ENCODE measurements around the gene ZNF497.

ZNF497 gene

GRCh38 chr19:58368561-58369360, 6.2 kb upstream of the ZNF497 start:
- H3K4me1 ChIP-seq (ENCODE audit: insufficient read depth, low read length): no peaks in the 10 kb centered on the region
- H3K9me3 ChIP-seq (ENCODE audit: low read length): no peaks in the 10 kb centered on the region
- peaks cover 25% of the 10 kb centered on the region for H3K36me3 ChIP-seq (ENCODE audit: insufficient read depth, low read length)
- H2AFZ ChIP-seq (ENCODE audit: low read depth, low read length): no peak overlapping the region
- H3K27me3 ChIP-seq (ENCODE audit: insufficient read depth, low read length): no peaks in the 10 kb centered on the region
- no peak overlapping the region for H3K4me3 ChIP-seq (ENCODE audit: low read length)

GRCh38 chr19:58367698-58368454, 5.3 kb upstream of the ZNF497 start:
- Histone ChIP-seq H3K4me1 (ENCODE audit: insufficient read depth, low read length) (no peaks in the 10 kb centered on the region), H2AFZ (ENCODE audit: low read depth, low read length) (no peak overlapping the region), H3K4me3 (ENCODE audit: low read length) (no peak overlapping the region), H3K36me3 (ENCODE audit: insufficient read depth, low read length) (peaks cover 25% of the 10 kb centered on the region), H3K27me3 (ENCODE audit: insufficient read depth, low read length) (no peaks in the 10 kb centered on the region), H3K9me3 (ENCODE audit: low read length) (no peaks in the 10 kb centered on the region)

GRCh38 chr19:58366585-58367430, 4.3 kb upstream of the ZNF497 start:
- Histone ChIP-seq H2AFZ (ENCODE audit: low read depth, low read length) (no peak overlapping the region), H3K4me1 (ENCODE audit: insufficient read depth, low read length) (no peaks in the 10 kb centered on the region), H3K9me3 (ENCODE audit: low read length) (no peaks in the 10 kb centered on the region), H3K36me3 (ENCODE audit: insufficient read depth, low read length) (peaks cover 25% of the 10 kb centered on the region), H3K27me3 (ENCODE audit: insufficient read depth, low read length) (no peaks in the 10 kb centered on the region), H3K4me3 (ENCODE audit: low read length) (no peak overlapping the region)

GRCh38 chr19:58364146-58364545, 1.6 kb upstream of the ZNF497 start:
- no peaks in the 10 kb centered on the region for H3K27me3 ChIP-seq (ENCODE audit: insufficient read depth, low read length)
- H3K9me3 ChIP-seq (ENCODE audit: low read length): no peaks in the 10 kb centered on the region
- no peak overlapping the region for H3K4me3 ChIP-seq (ENCODE audit: low read length)
- H3K36me3 ChIP-seq (ENCODE audit: insufficient read depth, low read length): peaks cover 20% of the 10 kb centered on the region
- no peak overlapping the region for H2AFZ ChIP-seq (ENCODE audit: low read depth, low read length)
- H3K4me1 ChIP-seq (ENCODE audit: insufficient read depth, low read length): peaks cover 4% of the 10 kb centered on the region

- peaks cover 4% of the 10 kb centered on the region for H3K4me1 ChIP-seq (ENCODE audit: insufficient read depth, low read length)
- no peaks in the 10 kb centered on the region for H3K9me3 ChIP-seq (ENCODE audit: low read length)
- H2AFZ ChIP-seq (ENCODE audit: low read depth, low read length): peak overlapping the region; percentile 84
- H3K27me3 ChIP-seq (ENCODE audit: insufficient read depth, low read length): no peaks in the 10 kb centered on the region
- H3K4me3 ChIP-seq (ENCODE audit: low read length): peak overlapping the region; percentile 67
- peaks cover 8% of the 10 kb centered on the region for H3K36me3 ChIP-seq (ENCODE audit: insufficient read depth, low read length)
Measured at GRCh38 chr19:58361900-58362271, 665 bp downstream of the ZNF497 start.

GRCh38 chr19:58357481-58358145, 4.9 kb downstream of the ZNF497 start:
- H3K36me3 ChIP-seq (ENCODE audit: insufficient read depth, low read length): peaks cover 19% of the 10 kb centered on the region
- H2AFZ ChIP-seq (ENCODE audit: low read depth, low read length): no peak overlapping the region
- H3K4me1 ChIP-seq (ENCODE audit: insufficient read depth, low read length): peaks cover 4% of the 10 kb centered on the region
- H3K9me3 ChIP-seq (ENCODE audit: low read length): no peaks in the 10 kb centered on the region
- H3K27me3 ChIP-seq (ENCODE audit: insufficient read depth, low read length): no peaks in the 10 kb centered on the region
- no peak overlapping the region for H3K4me3 ChIP-seq (ENCODE audit: low read length)

- Histone ChIP-seq H3K9me3 (ENCODE audit: low read length) (no peaks in the 10 kb centered on the region), H3K4me3 (ENCODE audit: low read length) (no peak overlapping the region), H2AFZ (ENCODE audit: low read depth, low read length) (no peak overlapping the region), H3K36me3 (ENCODE audit: insufficient read depth, low read length) (peaks cover 20% of the 10 kb centered on the region), H3K27me3 (ENCODE audit: insufficient read depth, low read length) (no peaks in the 10 kb centered on the region), H3K4me1 (ENCODE audit: insufficient read depth, low read length) (peaks cover 4% of the 10 kb centered on the region)
Measured at GRCh38 chr19:58356766-58357480, 5.6 kb downstream of the ZNF497 start.

- no peaks in the 10 kb centered on the region for H3K27me3 ChIP-seq (ENCODE audit: insufficient read depth, low read length)
- peaks cover 2% of the 10 kb centered on the region for H3K9me3 ChIP-seq (ENCODE audit: low read length)
- no peaks in the 10 kb centered on the region for H3K4me1 ChIP-seq (ENCODE audit: insufficient read depth, low read length)
- H3K4me3 ChIP-seq (ENCODE audit: low read length): no peak overlapping the region
- H2AFZ ChIP-seq (ENCODE audit: low read depth, low read length): no peak overlapping the region
- H3K36me3 ChIP-seq (ENCODE audit: insufficient read depth, low read length): peaks cover 20% of the 10 kb centered on the region
Measured at GRCh38 chr19:58355908-58356765, 6.4 kb downstream of the ZNF497 start.

GRCh38 chr19:58355215-58355796, 7.2 kb downstream of the ZNF497 start:
- Histone ChIP-seq H3K36me3 (ENCODE audit: insufficient read depth, low read length) (peaks cover 20% of the 10 kb centered on the region), H3K4me1 (ENCODE audit: insufficient read depth, low read length) (no peaks in the 10 kb centered on the region), H2AFZ (ENCODE audit: low read depth, low read length) (no peak overlapping the region), H3K4me3 (ENCODE audit: low read length) (no peak overlapping the region), H3K9me3 (ENCODE audit: low read length) (peaks cover 2% of the 10 kb centered on the region), H3K27me3 (ENCODE audit: insufficient read depth, low read length) (no peaks in the 10 kb centered on the region)

GRCh38 chr19:58354478-58355030, 8.0 kb downstream of the ZNF497 start:
- Histone ChIP-seq H3K36me3 (ENCODE audit: insufficient read depth, low read length) (peaks cover 20% of the 10 kb centered on the region), H3K9me3 (ENCODE audit: low read length) (peaks cover 4% of the 10 kb centered on the region), H2AFZ (ENCODE audit: low read depth, low read length) (no peak overlapping the region), H3K4me1 (ENCODE audit: insufficient read depth, low read length) (no peaks in the 10 kb centered on the region), H3K27me3 (ENCODE audit: insufficient read depth, low read length) (no peaks in the 10 kb centered on the region), H3K4me3 (ENCODE audit: low read length) (no peak overlapping the region)
